ENCODE data around the gene PHF12.

DNA sequence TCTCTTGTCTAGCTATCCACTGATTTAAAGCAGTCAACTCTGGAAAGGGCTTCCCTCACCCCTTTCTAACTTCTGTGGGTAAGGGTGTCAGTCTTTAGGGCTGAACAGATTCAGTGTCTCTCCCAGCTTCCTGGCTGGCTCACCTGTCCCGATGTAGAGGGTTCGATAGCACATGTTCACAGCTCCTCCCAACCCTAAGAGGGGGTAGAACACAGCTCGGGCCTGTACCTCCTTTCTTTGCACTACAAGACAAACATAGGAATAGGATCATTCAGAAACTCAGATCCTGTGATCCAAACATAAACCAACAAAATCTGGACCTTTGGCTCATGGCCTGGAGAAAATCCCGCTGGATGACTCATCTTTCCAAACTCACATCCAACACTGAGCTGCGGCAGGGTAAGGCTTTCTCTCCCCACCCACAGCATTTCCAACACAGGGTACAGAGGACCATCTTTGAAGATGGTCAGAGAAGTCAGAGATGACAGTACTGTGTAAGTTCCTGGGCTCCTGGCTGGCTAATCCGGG lies 42.6 kb downstream of the PHF12 start:
- TF ChIP-seq CTCF (IDR thresholded peaks at IDR 0.05), result no peak
- no peak for TF ChIP-seq POLR2A (IDR thresholded peaks at IDR 0.05; ENCODE audit: low read depth)
- peak; percentile 46 to 50 for TF ChIP-seq POLR2AphosphoS5 (IDR thresholded peaks at IDR 0.05)
- TF ChIP-seq EP300 (IDR thresholded peaks at IDR 0.05), result no peak
